A549 (cell line): ENCODE data around the gene PLD4. TPM values are rescaled to one million over a fixed set of nuclear protein-coding genes. Genes with fewer than 3 reads are reported as not detected.

Experiments
- ATAC-seq, 2 experiments: fragments of 200-7000 bp in 1 of 2; fragments of >200 bp in 1 of 2; cut with Nextera tagmentation in 1 of 2; cut with Tn5 transposase in 1 of 2; 3 replicates each; pipeline versions ENCODE4 v1.8.0 to v1.9.1; 2018 to 2020; ENCODE audit warnings: mild to moderate bottlenecking in 1 of 2, moderate library complexity in 1 of 2
- CTCF ChIA-PET: fragments of 300-600 bp; sonication (Branson Sonifier 250); formaldehyde crosslinking; extraction: SDS; loops from one replicate; lab custom pipeline; 2021; ENCODE audit warnings: antibody characterized with exemption, inconsistent platforms; lab: Yijun Ruan, JAX
- POLR2A ChIA-PET: fragments of 350-600 bp; formaldehyde crosslinking; extraction: SDS; loops from one replicate; lab custom pipeline; 2021; ENCODE audit warnings: antibody characterized with exemption, inconsistent platforms; lab: Yijun Ruan, JAX
- DNase-seq, 2 experiments: peaks; one replicate each; pipeline versions ENCODE4 v3.0.0 to v3.0.0-alpha.2; 2011 to 2016; ENCODE audit warnings: low read depth in 1 of 2, low spot score in 1 of 2
- FAIRE-seq: peaks from 2 replicates; lab custom pipeline; 2011; peaks lifted over from hg19 to GRCh38; lab: Jason Lieb, UNC
- H3K27ac ChIP-seq, 2 experiments: fragments of >200 bp; sonication (Bioruptor Twin); formaldehyde crosslinking; 3 replicates each; pipeline ENCODE4 v1.5.1; 2016 to 2017
- H3K4me1 ChIP-seq: fragments of >200 bp; sonication (Bioruptor Twin); formaldehyde crosslinking; 3 replicates; pipeline ENCODE4 v1.6.1; 2016
- H3K4me2 ChIP-seq: fragments of >200 bp; sonication (Bioruptor Twin); formaldehyde crosslinking; 3 replicates; pipeline ENCODE4 v1.6.1; 2016
- H3K4me3 ChIP-seq: fragments of >200 bp; sonication (Bioruptor Twin); formaldehyde crosslinking; 3 replicates; pipeline ENCODE4 v1.5.1; 2016
- H3K9me3 ChIP-seq: fragments of >200 bp; sonication (Bioruptor Twin); formaldehyde crosslinking; 3 replicates; pipeline ENCODE4 v1.6.1; 2016
- BCL3 ChIP-seq: fragments of >200 bp; sonication (Bioruptor Twin); formaldehyde crosslinking; IDR thresholded peaks from 3 replicates; pipeline ENCODE4 v1.6.1; 2016
- CBX8 ChIP-seq: fragments of 200-600 bp; sonication (generic); IDR thresholded peaks from 2 replicates; pipeline ENCODE4 v1.6.1; 2016
- CEBPB ChIP-seq, 2 experiments: fragments of >200 bp in 1 of 2; sonication (Bioruptor Twin) in 1 of 2; formaldehyde crosslinking in 1 of 2; IDR thresholded peaks; 2 replicates each; pipeline ENCODE4 v1.6.1; 2012 to 2016
- CHD2 ChIP-seq: fragments of 150-350 bp; IDR thresholded peaks from 2 replicates; pipeline ENCODE4 v1.6.1; 2014; ENCODE audit warnings: low read length; ENCODE audit not compliant: partially characterized antibody
- E2F6 ChIP-seq: IDR thresholded peaks from 2 replicates; pipeline ENCODE4 v1.6.1; 2012; ENCODE audit warnings: low read depth, borderline replicate concordance
- EHMT2 ChIP-seq: fragments of 200-600 bp; sonication (generic); IDR thresholded peaks from 2 replicates; pipeline ENCODE4 v1.6.1; 2016; ENCODE audit warnings: antibody characterized with exemption, low read depth, mild to moderate bottlenecking, moderate library complexity
- EP300 ChIP-seq, 2 experiments: fragments of >200 bp; sonication (Bioruptor Twin); formaldehyde crosslinking; IDR thresholded peaks; 2 replicates in 1 of 2; 3 replicates in 1 of 2; pipeline ENCODE4 v1.6.1; 2016 to 2017
- FOSL2 ChIP-seq, 2 experiments: fragments of 450-650 bp in 1 of 2; fragments of >200 bp in 1 of 2; sonication (Bioruptor Twin) in 1 of 2; formaldehyde crosslinking; IDR thresholded peaks; 2 replicates each; pipeline versions ENCODE4 v1.5.0 to v1.6.1; 2016 to 2020; ENCODE audit warnings: mild to moderate bottlenecking in 1 of 2, moderate library complexity in 1 of 2
- HDAC2 ChIP-seq: fragments of 200-600 bp; sonication (generic); IDR thresholded peaks from 2 replicates; pipeline ENCODE4 v1.6.1; 2016
- HMGXB4 ChIP-seq: fragments of 250-450 bp; sonication (Bioruptor Pico); IDR thresholded peaks from 2 replicates; pipeline ENCODE4 v1.5.0; 2021; ENCODE audit warnings: mild to moderate bottlenecking, moderate library complexity, borderline replicate concordance
- HOXA7 ChIP-seq: fragments of 250-450 bp; sonication (Bioruptor Pico); IDR thresholded peaks from 2 replicates; pipeline ENCODE4 v1.5.0; 2020; ENCODE audit warnings: mild to moderate bottlenecking, moderate library complexity
- HOXB13 ChIP-seq: fragments of 250-450 bp; sonication (Bioruptor Pico); IDR thresholded peaks from 2 replicates; pipeline ENCODE4 v1.5.0; 2020; ENCODE audit warnings: low read depth, mild to moderate bottlenecking, moderate library complexity
- KDM5A ChIP-seq: fragments of 200-600 bp; sonication (generic); IDR thresholded peaks from 2 replicates; pipeline ENCODE4 v1.6.1; 2016; ENCODE audit warnings: antibody characterized with exemption, mild to moderate bottlenecking
- NFE2L2 ChIP-seq: fragments of 150-350 bp; conservative IDR thresholded peaks from 2 replicates; pipeline ENCODE4 v1.6.1; 2014; ENCODE audit warnings: low read length
- PBX3 ChIP-seq: IDR thresholded peaks from 2 replicates; pipeline ENCODE4 v1.6.1; 2012
- RAD21 ChIP-seq, 2 experiments: fragments of >200 bp in 1 of 2; sonication (Bioruptor Twin) in 1 of 2; formaldehyde crosslinking in 1 of 2; IDR thresholded peaks in 1 of 2; conservative IDR thresholded peaks in 1 of 2; 2 replicates in 1 of 2; 3 replicates in 1 of 2; pipeline ENCODE4 v1.6.1; 2012 to 2018; ENCODE audit warnings: inconsistent platforms in 1 of 2
- RCOR1 ChIP-seq: fragments of 150-350 bp; IDR thresholded peaks from 2 replicates; pipeline ENCODE4 v1.6.1; 2014; ENCODE audit warnings: antibody characterized with exemption, low read length, low read depth
- RNF2 ChIP-seq: fragments of 200-600 bp; sonication (generic); IDR thresholded peaks from 2 replicates; pipeline ENCODE4 v1.6.1; 2016; ENCODE audit warnings: low read depth, mild to moderate bottlenecking, antibody characterized with exemption, moderate library complexity, borderline replicate concordance
- SMC3 ChIP-seq: fragments of >200 bp; sonication (Bioruptor Twin); formaldehyde crosslinking; IDR thresholded peaks from 3 replicates; pipeline ENCODE4 v1.6.1; 2018; ENCODE audit warnings: inconsistent platforms
- ZC3H11A ChIP-seq: fragments of 450-650 bp; IDR thresholded peaks from 2 replicates; pipeline ENCODE4 v1.6.1; 2014; ENCODE audit warnings: antibody characterized with exemption, mild to moderate bottlenecking
- ZFP36 ChIP-seq: fragments of 450-650 bp; IDR thresholded peaks from 2 replicates; pipeline ENCODE4 v1.6.1; 2014; ENCODE audit warnings: borderline replicate concordance; ENCODE audit not compliant: partially characterized antibody
- WGBS: methylation state at CpG from one replicate; pipeline ENCODE4 v1.1.6; 2017; ENCODE audit errors: missing lambda C conversion rate; 5-methylcytosine and 5-hydroxymethylcytosine counted together
- polyA plus RNA-seq, 4 experiments: library from polyadenylated mRNA; depleted of rRNA in 3 of 4; stranded (reverse); fragments of >200 nt; fragmentation: RNase III in 1 of 4; extraction: RNeasy Plus Mini Kit Qiagen cat#74134 plus additional on column Dnase treatment in 1 of 4; gene quantifications; 2 replicates in 3 of 4; 3 replicates in 1 of 4; pipeline ENCODE4 v1.2.3, GENCODE V29; 2011 to 2017
- TF ChIP-seq, protein P1 (sequence below): fragments of 200-600 bp; sonication (generic); IDR thresholded peaks from 2 replicates; pipeline ENCODE4 v1.6.1; 2016; ENCODE audit warnings: antibody characterized with exemption, mild to moderate bottlenecking, moderate library complexity

The PLD4 gene
- polyA plus RNA-seq, 2 of the 4 experiments (the other 2 are of a cell fraction) = 0.01 TPM

- DNase-seq (no peak), ATAC-seq (peak; percentile 4 to 6; a peak in 4 of 6 replicates), FAIRE-seq (no peak)
- Histone ChIP-seq H3K4me3 (peak overlapping the region; percentile 48), H3K27ac (peak overlapping the region; percentile 79 to 92), H3K4me2 (peak overlapping the region; percentile 96), H3K9me3 (no peaks in the 10 kb centered on the region), H3K4me1 (peaks cover 7% of the 10 kb centered on the region; the same call in 1 of the 3 replicates)
- CTCF ChIA-PET = interaction anchor here (0.8 to 8.8 kb wide), 17 partner anchors 9 to 166 kb away, joined by 3 to 86 read pairs (median 5); partner anchors contain the start of gene PLD4
- TF ChIP-seq, protein P1, sequence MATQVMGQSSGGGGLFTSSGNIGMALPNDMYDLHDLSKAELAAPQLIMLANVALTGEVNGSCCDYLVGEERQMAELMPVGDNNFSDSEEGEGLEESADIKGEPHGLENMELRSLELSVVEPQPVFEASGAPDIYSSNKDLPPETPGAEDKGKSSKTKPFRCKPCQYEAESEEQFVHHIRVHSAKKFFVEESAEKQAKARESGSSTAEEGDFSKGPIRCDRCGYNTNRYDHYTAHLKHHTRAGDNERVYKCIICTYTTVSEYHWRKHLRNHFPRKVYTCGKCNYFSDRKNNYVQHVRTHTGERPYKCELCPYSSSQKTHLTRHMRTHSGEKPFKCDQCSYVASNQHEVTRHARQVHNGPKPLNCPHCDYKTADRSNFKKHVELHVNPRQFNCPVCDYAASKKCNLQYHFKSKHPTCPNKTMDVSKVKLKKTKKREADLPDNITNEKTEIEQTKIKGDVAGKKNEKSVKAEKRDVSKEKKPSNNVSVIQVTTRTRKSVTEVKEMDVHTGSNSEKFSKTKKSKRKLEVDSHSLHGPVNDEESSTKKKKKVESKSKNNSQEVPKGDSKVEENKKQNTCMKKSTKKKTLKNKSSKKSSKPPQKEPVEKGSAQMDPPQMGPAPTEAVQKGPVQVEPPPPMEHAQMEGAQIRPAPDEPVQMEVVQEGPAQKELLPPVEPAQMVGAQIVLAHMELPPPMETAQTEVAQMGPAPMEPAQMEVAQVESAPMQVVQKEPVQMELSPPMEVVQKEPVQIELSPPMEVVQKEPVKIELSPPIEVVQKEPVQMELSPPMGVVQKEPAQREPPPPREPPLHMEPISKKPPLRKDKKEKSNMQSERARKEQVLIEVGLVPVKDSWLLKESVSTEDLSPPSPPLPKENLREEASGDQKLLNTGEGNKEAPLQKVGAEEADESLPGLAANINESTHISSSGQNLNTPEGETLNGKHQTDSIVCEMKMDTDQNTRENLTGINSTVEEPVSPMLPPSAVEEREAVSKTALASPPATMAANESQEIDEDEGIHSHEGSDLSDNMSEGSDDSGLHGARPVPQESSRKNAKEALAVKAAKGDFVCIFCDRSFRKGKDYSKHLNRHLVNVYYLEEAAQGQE = no peak
- TF ChIP-seq HOXA7 (CRISPR knock-in tag) = no peak
- TF ChIP-seq ZFP36 = no peak
- TF ChIP-seq FOSL2 (IDR thresholded peaks at IDR 0.05) = no peak
- no peak for TF ChIP-seq FOSL2 (CRISPR knock-in tag; IDR thresholded peaks at IDR 0.05)
- no peak for TF ChIP-seq SMC3
- no peak for TF ChIP-seq NFE2L2
- no peak for TF ChIP-seq E2F6
- TF ChIP-seq KDM5A = no peak
- WGBS = 95% methylated on average over 3 of the region's 42 CpGs
- POLR2A ChIA-PET = interaction anchor here (1.2 to 3.5 kb wide), 3 partner anchors 36 to 40 kb away, joined by 4 to 22 read pairs (median 9); no protein-coding TSS in a partner anchor
These were observed 9.4 kb downstream of the PLD4 start for GRCh38 chr14:104933746-104934733.

GRCh38 chr14:104935026-104935650 is 10.5 kb downstream of the PLD4 start:
- no peaks in the 10 kb centered on the region for H3K9me3 ChIP-seq
- TF ChIP-seq ZC3H11A (no peak), HOXA7 (CRISPR knock-in tag) (no peak), RNF2 (no peak), CHD2 (no peak), RCOR1 (no peak), EHMT2 (no peak), CEBPB (IDR thresholded peaks at IDR 0.05) (no peak), HOXB13 (no peak), HDAC2 (no peak), CBX8 (no peak), EP300 (IDR thresholded peaks at IDR 0.05) (no peak), PBX3 (no peak), NFE2L2 (no peak), BCL3 (no peak), RAD21 (conservative IDR thresholded peaks at IDR 0.05 in 1 of 2, IDR thresholded peaks at IDR 0.05 in 1 of 2) (no peak), HMGXB4 (CRISPR knock-in tag) (no peak)
- TF ChIP-seq, all 56 proteins: peak for 0
- H3K4me1 ChIP-seq = peaks cover 7% of the 10 kb centered on the region; the same call in 1 of the 3 replicates
- ChIA-PET POLR2A (interaction anchor here (2.5 to 3.5 kb wide), 2 partner anchors 35 to 38 kb away, joined by 9 to 22 read pairs; no protein-coding TSS in a partner anchor), CTCF (interaction anchor here (0.8 to 8.8 kb wide), 11 partner anchors 10 to 167 kb away, joined by 3 to 86 read pairs (median 6); partner anchors contain the start of gene PLD4)
- FAIRE-seq (no peak), ATAC-seq (peak; percentile 1 to 6; a peak in 2 of 6 replicates), DNase-seq (no peak)
- no peak overlapping the region for H3K27ac ChIP-seq
- no peak overlapping the region for H3K4me3 ChIP-seq
- no peak overlapping the region for H3K4me2 ChIP-seq
- 72% methylated on average over 3 of the region's 3 CpGs for WGBS
